ENCODE data around the gene COL5A3.
"Not testable (repeated sequence)": the region's sequence is repeated elsewhere in the genome, so short reads cannot be mapped to it uniquely, and the experiment has no call there.

The COL5A3 gene

DNA sequence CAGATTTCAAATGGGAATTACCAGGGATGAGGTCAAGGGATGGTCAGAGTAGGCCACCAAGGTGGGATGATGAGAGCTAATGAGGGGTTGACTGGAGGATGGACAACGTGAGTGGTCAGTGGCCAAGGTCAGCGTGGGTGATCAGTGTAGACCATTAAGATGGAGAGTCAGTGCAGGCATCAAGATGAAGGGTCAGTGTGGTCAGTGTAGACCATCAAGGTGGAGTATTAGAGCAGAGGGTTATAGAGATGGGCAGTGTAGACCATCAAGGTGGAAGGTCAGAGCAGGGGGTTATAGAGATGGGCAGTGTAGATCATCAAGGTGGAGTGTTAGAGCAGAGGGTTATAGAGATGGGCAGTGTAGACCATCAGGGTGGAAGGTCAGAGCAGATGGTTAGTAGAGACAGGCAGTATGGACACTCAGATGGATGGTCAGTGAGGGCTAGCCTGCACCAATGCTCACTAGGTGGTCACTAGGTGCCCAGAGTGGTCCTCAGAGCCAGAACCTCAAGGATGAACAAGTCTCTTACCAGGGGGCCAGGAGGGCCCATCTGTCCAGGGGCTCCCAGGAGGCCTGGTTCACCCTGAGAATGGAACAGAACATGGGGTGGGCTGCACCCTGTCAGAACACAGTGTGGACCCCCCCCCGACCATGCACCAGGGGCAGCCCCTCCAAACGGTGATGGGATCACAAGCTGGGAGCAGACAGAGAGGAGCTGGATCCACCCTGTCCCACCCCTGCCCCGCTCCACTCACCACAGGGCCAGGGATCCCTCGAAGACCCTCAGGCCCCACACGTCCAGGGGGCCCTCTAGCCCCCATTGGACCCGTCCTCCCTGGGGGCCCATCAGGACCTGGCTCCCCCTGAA lies 41.2 kb downstream of the COL5A3 start:
- no peak for DNase-seq

DNA sequence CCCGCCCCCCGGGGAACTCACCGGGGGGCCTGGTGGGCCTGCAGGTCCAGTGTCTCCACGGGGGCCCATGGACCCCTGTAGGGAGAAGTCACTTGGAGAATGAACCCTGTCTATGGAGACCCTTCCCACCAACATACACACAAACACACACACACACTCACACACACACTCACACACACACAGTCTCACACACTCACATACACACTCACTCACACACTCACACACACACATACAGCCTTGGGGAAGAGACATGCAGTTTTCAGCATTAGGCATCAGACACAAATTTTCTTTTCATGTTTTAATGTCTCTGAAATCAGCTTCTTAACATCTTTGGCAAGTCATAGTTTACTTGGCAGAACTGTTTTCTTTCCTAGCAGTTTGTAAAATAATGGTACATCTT lies 43.0 kb downstream of the COL5A3 start:
- no peak for DNase-seq

DNA sequence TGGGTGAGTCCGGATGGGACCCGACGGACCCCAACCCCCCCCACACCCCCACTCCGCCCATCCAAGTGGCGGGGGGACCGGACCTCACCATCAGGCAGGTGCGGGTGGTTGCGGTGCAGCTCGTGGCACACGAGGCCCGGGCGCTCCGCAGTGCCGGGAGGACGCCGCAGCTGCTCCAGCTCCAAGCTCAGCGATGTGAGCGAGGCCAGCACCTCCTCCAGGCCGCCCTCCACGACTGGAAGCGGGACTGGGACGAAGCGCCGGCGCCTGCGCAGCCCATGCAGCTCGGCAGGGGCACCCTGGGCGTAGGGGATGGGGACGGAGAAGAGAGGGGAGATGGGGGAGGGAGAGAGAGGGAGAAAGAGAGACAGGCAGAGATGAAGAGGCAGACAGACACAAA lies 43.9 kb downstream of the COL5A3 start:
- no peak for DNase-seq

DNA sequence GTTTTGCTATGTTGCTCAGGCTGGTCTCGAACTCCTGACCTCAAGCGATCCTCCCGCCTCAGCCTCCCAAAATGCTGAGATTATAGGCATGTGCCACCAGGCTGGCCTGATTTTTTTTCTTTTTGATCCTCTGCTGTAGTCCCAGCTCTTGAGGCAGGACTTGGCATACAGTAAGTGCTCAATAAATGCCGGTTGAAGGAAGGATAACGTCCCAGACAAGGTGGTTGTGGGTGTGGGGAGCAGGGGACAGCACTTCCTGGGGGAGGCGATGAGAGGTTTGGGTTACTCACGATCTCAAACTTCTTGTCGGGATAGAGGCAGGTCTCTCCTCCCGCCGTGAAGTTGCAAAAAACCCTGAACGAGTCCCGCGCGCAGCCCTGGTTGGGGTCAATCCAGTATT lies 44.3 kb downstream of the COL5A3 start:
- DNase-seq, result no peak

DNA sequence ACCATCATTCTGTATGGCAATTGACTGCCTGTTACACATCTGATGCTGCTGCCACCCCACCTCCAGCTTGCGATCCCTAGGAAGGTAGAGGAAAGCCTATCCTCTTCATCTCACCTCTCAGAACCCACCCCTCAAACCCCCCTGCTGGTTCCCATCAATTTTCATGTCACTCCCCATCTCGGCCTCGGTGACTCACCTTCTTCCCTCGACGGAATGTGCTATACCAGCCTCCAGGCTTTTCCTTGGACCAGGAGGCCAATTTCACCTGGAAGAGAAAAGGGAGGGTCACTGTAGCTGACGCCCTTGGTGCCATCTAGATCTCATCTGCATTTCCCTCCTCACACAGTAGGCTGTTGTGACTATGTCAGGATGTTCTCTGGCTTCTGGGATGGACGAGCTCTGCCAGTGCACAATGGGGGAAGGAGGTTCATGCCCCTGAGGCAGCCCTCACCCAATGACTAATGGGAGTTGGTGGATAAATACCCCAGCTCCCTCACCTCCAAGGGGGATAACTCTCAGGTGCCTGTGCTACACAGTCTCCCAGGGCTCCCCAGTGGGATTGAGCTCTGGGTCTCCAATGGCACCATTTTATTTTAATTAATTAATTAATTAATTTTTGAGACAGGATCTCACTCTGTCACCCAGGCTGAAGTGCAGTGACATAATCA lies 47.5 kb downstream of the COL5A3 start:
- DNase-seq, result no peak

GRCh38 chr19:9961103-9961502 lies 49.2 kb downstream of the COL5A3 start:
- no peak for DNase-seq

- no peak for DNase-seq
Measured at GRCh38 chr19:9958379-9958821, 51.9 kb downstream of the COL5A3 start.

DNA sequence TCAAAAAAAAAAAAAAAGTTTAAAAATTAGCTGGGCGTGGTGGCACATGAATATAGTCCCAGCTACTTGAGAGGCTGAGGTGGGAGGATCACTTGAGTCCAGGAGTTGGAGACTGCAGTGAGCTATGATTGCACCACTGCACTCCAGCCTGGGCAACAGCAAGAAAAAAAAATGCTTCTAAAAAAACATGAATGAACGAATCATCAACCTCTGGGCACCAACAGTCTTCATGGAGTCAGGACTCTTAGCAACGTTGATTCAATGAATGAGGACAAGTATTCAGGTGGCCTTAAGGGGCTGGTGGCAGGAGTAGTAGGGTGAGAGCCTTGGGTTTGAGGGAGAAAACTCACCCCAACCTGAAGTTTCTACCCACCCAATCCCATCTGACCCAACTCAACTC lies 53.3 kb downstream of the COL5A3 start:
- DNase-seq, result no peak

DNA sequence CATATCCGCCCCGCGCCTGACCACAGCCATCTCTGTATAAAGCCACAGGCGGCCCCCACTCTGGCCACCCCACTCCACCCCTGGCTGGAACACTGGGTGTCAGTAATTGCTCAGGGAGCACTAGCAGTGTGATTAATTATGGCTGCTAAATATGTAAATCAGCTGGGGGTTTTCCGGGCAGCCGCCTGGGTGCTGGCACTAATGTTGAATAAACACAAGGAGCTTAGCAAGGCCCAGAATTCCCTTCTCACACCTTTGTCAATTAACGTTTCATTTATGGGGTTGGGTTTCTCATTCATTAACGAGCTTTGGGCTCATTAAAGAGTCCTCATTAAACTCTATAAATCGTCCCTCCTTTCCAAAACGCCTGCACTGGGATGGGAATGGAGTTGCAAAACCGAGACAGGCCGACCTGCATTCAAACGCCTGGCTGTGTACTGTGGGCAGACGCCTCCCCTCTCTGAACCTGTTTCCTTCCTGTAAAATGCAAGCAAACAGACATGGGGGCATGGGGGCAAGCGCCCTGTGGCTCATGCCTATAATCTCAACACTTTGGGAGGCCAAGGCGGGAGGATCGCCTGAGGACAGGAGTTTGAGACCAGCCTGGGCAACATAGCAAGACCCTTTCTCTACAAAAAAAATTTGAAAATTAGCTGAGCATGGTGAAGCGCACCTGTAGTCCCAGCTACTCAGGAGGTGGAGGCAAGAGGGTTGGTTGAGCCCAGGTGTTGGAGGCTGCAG lies 56.3 kb downstream of the COL5A3 start:
- DNase-seq, result no peak

- DNase-seq, result no peak
Measured at GRCh38 chr19:9952276-9952675, 58.0 kb downstream of the COL5A3 start.

- DNase-seq, result no peak
Measured at GRCh38 chr19:9947441-9947840, 62.9 kb downstream of the COL5A3 start.

DNA sequence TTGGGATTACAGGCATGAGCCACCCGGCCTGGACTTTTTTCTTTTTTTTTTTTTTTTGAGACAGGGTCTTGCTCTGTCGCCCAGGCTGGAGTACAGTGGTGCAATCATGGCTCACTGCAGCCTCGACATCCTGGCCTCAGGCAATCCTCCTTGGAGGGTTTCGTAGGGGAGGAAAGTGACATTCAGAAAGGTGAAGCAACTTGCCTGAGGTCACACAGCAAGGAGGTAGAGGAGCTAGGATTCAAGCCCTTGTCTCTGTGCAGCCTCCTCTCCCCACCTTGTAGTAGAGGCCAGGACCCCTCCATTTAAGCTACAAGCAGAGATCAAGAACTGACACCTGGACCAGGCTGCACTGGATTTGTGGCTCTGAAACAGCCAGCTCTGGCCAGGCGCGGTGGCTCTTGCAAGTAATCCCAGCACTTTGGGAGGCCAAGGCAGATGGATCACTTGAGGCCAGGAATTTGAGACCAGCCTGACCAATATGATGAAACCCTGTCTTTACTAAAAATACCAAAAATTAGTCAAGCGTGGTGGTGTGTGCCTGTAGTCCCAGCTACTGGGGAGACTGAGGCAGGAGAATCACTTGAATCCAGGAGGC lies 63.7 kb downstream of the COL5A3 start:
- DNase-seq, result not testable (repeated sequence)

GRCh38 chr19:9945319-9945966 lies 64.9 kb downstream of the COL5A3 start:
- no peak for DNase-seq

- no peak for DNase-seq
Measured at GRCh38 chr19:9943744-9944143, 66.6 kb downstream of the COL5A3 start.

DNA sequence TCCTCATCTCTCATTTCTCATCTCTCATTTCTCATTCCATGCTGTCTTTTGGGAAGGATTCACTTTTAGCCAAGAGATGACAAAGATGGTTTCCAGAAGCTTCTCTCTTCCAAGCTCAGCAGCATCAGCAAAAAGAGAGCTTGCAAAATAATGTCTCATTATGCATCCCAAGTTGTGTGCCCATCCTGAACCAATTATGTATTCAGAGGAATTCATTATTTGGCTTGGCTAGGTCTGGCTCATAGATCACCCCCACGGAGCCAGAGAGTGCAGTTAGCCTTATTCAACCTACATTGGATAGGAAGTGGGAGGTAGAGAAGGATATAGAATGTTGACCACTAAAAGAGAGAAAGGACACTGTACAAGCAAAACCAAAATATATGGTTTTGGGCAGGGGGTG lies 68.6 kb downstream of the COL5A3 start:
- no peak for DNase-seq

DNA sequence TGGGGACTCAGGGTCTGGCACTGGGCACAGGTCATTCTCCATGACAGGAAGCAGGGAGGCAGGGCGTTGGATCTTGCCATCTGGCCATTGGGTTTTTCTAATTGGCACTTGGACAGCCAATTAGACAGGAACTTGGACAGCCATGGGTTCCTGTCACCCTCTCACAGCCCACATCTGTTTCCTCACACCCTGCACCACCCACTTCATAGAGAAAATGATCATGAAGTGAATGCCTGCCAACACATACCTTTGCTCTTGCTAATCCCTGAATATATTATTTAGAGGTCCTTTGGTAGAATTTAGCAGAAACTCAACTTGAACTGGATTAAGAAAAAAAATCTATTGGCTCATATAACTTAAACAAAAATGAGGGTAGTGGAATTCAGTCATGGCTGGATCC lies 69.1 kb downstream of the COL5A3 start:
- DNase-seq, result no peak

- DNase-seq, result no peak
Measured at GRCh38 chr19:9940778-9941177, 69.5 kb downstream of the COL5A3 start.

- no peak for DNase-seq
Measured at GRCh38 chr19:9939301-9939913, 70.9 kb downstream of the COL5A3 start.

DNA sequence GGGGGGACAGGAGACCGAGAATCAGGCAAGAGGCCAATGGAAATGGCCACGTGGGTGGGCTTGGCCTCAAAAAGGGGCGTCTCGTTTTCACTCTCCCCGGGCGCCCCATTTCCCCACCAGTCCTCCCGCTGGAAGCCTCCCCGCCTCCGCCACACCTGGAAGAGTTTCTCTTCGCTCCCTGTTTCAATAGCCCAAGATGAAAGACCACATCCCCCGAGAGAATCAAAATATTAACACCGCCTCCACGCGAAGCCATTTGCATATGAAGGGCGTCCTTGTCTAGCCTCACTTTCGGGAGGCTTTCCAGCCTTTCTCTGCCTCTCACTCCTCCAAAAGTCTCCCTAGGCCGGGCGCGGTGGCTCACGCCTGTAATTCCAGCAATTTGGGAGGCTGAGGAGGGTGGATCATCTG lies 73.3 kb downstream of the COL5A3 start:
- no peak for DNase-seq

GRCh38 chr19:9936326-9937000 lies 73.8 kb downstream of the COL5A3 start, which contains the start of gene OLFM2:
Gene OLFM2, minus strand, starts transcription at chr19:9936515. Its CDS starts 149 bp downstream, at chr19:9936366.
- DNase-seq, result peak; percentile 53

GRCh38 chr19:9935506-9936325 lies 74.6 kb downstream of the COL5A3 start:
- no peak for DNase-seq

Measured in NCI-H2171 (cell line).